Measurements from ENCODE around the gene TCEA2. TPM values are rescaled to one million over a fixed set of nuclear protein-coding genes. Genes with fewer than 3 reads are reported as not detected.

TCEA2 gene
- total and polyA plus RNA-seq, 2 of the 13 experiments (the other 11 are each of a cell fraction or from before 2014, with no cell fraction given): 28.1 to 33.7 TPM

DNA sequence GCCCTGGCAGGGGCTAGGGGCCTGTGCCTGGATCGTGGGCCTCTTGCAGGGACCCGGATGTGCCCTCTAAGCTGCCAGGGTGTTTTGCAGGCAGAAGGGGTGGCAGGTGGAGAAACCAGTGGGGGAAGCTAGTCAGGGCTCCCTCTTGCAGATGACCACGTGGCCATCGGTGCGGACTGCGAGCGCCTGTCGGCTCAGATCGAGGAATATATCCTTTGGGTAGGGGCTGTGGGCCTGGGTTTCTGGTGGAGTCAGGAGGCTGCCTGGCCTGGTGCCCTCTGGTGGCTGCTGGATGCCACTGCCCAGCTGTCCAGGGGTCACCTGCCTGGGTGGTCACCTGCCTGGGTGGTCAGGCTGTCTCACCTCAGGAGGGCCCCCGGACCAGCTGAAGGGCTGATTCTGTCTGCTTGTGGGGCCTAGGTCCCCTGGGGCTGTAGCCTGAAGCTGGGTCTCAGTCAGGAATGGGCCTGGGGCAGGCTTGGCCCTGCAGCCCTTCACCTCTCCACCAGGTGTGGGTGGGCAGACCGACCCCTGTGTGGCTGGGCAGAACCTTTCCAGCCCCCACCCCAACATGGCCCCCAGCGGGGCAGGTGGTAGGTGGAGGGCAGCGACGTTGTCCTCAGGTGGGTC, 6.7 kb downstream of the TCEA2 start (continued):
- TF ChIP-seq AHR (CRISPR knock-in tag; IDR thresholded peaks at IDR 0.05): no peak; the same call in 1 of the 2 replicates
- no peak for TF ChIP-seq TAF15 (IDR thresholded peaks at IDR 0.05; ENCODE audit: low read depth, low read length, poor library complexity, severe bottlenecking)
- peak; percentile 52; the same call in 1 of the 2 replicates for TF ChIP-seq ZNF205 (CRISPR knock-in tag; IDR thresholded peaks at IDR 0.05)
- TF ChIP-seq ZNF292 (CRISPR knock-in tag; IDR thresholded peaks at IDR 0.05; ENCODE audit: borderline replicate concordance, low read depth): no peak; the same call in 1 of the 2 replicates
- TF ChIP-seq ZNF670 (CRISPR knock-in tag; IDR thresholded peaks at IDR 0.05; ENCODE audit: borderline replicate concordance): no peak
- TF ChIP-seq RXRA (CRISPR knock-in tag; IDR thresholded peaks at IDR 0.05): peak; percentile 74
- TF ChIP-seq ELF1 (CRISPR knock-in tag; IDR thresholded peaks at IDR 0.05): peak; percentile 18
- peak; percentile 45; the same call in 1 of the 2 replicates for TF ChIP-seq SMC3 (IDR thresholded peaks at IDR 0.05; ENCODE audit: low read length)
- TF ChIP-seq MTA3 (CRISPR knock-in tag; IDR thresholded peaks at IDR 0.05): no peak
- no peak for TF ChIP-seq ZNF562 (CRISPR knock-in tag; IDR thresholded peaks at IDR 0.05; ENCODE audit: borderline replicate concordance)
- no peak for TF ChIP-seq PRPF4 (IDR thresholded peaks at IDR 0.05; ENCODE audit: low read depth, low read length, poor library complexity, severe bottlenecking)
- no peak for TF ChIP-seq ZNF138 (CRISPR knock-in tag; IDR thresholded peaks at IDR 0.05; ENCODE audit: low read depth)
- no peak for TF ChIP-seq FOXP1 (IDR thresholded peaks at IDR 0.05)
- no peak for TF ChIP-seq FOXP1 (CRISPR knock-in tag; IDR thresholded peaks at IDR 0.05)
- no peak for TF ChIP-seq HCFC1 (IDR thresholded peaks at IDR 0.05; ENCODE audit: low read depth, low read length)
- TF ChIP-seq ZNF619 (CRISPR knock-in tag; IDR thresholded peaks at IDR 0.05): no peak
- no peak for TF ChIP-seq IRX3 (CRISPR knock-in tag; IDR thresholded peaks at IDR 0.05; ENCODE audit: borderline replicate concordance, low read depth)
- no peak for TF ChIP-seq SIN3A (IDR thresholded peaks at IDR 0.05; ENCODE audit: borderline replicate concordance, low read depth, low read length)
- TF ChIP-seq, protein P1, sequence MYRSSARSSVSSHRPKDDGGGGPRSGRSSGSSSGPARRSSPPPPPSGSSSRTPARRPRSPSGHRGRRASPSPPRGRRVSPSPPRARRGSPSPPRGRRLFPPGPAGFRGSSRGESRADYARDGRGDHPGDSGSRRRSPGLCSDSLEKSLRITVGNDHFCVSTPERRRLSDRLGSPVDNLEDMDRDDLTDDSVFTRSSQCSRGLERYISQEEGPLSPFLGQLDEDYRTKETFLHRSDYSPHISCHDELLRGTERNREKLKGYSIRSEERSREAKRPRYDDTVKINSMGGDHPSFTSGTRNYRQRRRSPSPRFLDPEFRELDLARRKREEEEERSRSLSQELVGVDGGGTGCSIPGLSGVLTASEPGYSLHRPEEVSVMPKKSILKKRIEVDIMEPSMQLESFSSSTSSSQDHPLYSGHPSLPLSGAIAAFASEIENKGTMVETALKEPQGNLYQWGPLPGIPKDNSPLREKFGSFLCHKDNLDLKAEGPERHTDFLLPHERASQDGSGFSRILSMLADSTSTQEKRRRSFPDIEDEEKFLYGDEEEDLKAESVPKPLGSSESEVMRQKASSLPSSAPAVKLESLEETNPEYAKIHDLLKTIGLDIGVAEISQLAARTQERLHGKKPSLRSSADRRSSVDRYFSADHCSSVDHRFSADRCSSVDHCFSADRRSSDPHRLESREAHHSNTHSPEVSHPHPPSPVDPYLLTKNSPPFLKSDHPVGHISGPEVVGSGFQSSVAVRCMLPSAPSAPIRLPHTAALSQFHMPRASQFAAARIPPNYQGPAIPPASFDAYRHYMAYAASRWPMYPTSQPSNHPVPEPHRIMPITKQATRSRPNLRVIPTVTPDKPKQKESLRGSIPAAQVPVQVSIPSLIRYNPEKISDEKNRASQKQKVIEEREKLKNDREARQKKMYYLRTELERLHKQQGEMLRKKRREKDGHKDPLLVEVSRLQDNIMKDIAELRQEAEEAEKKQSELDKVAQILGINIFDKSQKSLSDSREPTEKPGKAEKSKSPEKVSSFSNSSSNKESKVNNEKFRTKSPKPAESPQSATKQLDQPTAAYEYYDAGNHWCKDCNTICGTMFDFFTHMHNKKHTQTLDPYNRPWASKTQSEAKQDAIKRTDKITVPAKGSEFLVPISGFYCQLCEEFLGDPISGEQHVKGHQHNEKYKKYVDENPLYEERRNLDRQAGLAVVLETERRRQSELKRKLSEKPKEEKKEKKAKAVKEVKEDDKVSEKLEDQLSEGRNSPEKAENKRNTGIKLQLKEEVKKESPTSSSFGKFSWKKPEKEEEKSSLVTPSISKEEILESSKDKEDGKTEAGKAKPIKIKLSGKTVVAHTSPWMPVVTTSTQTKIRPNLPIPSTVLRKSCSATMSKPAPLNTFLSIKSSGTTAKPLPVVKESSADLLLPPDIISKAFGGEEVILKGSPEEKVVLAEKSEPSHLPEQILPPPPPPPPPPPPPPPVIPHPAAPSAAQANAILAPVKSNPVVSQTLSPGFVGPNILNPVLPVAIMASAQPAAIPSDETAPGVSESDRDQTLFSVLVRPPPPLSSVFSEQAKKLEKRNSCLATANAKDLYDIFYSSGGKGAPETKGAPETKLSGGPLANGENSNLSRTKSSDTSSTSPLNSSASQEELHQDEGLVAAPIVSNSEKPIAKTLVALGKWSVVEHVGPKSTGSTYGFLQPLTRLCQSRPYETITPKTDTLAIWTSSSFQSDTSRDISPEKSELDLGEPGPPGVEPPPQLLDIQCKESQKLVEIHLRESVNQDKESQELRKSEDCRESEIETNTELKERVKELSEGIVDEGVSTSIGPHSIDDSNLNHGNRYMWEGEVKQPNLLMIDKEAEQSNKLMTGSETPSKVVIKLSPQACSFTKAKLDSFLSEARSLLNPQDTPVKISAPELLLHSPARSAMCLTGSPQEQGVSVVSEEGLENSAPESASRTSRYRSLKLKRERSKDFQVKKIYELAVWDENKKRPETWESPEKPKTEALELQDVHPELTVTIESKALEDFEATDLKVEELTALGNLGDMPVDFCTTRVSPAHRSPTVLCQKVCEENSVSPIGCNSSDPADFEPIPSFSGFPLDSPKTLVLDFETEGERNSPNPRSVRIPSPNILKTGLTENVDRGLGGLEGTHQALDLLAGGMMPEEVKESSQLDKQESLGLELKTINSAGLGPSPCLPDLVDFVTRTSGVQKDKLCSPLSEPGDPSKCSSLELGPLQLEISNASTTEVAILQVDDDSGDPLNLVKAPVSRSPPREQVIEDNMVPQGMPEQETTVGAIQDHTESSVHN (CRISPR knock-in tag; IDR thresholded peaks at IDR 0.05): no peak
- TF ChIP-seq ZSCAN22 (CRISPR knock-in tag; IDR thresholded peaks at IDR 0.05): no peak
- TF ChIP-seq, protein P2, sequence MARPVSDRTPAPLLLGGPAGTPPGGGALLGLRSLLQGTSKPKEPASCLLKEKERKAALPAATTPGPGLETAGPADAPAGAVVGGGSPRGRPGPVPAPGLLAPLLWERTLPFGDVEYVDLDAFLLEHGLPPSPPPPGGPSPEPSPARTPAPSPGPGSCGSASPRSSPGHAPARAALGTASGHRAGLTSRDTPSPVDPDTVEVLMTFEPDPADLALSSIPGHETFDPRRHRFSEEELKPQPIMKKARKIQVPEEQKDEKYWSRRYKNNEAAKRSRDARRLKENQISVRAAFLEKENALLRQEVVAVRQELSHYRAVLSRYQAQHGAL (CRISPR knock-in tag; IDR thresholded peaks at IDR 0.05; ENCODE audit: not compliant biosample characterization): no peak
- peak; percentile 62; the same call in 1 of the 2 replicates for TF ChIP-seq KAT7 (CRISPR knock-in tag; IDR thresholded peaks at IDR 0.05; ENCODE audit: borderline replicate concordance)
- TF ChIP-seq NFATC3 (CRISPR knock-in tag; IDR thresholded peaks at IDR 0.05): no peak
- no peak for TF ChIP-seq MZF1 (CRISPR knock-in tag; IDR thresholded peaks at IDR 0.05; ENCODE audit: borderline replicate concordance)
